Activated T-cell treated with anti-CD3 and anti-CD28 coated beads, Interleukin-2, amount 50 U/mL, for 4 hours (primary cell): Measurements from ENCODE around the gene IL17REL. TPM values are rescaled to one million over a fixed set of nuclear protein-coding genes. Genes with fewer than 3 reads are reported as not detected.

Experiments
- ATAC-seq, 2 donors: fragments of 200-7000 bp; cut with Tn5 transposase; one replicate each; pipeline ENCODE4 v1.10.0; 2021
- DNase-seq: peaks from one replicate; pipeline ENCODE4 v3.0.0-alpha.2; 2020
- H3K27me3 Mint-ChIP-seq: one replicate; pipeline ENCODE4 v1.8.0; 2021; ENCODE audit warnings: low read depth, mixed read lengths
- H3K36me3 Mint-ChIP-seq: one replicate; pipeline ENCODE4 v1.8.0; 2022; ENCODE audit warnings: mixed read lengths; ENCODE audit not compliant: insufficient read depth
- H3K4me1 Mint-ChIP-seq: one replicate; pipeline ENCODE4 v1.8.0; 2021; ENCODE audit warnings: low read depth, mixed read lengths
- H3K4me3 Mint-ChIP-seq: one replicate; pipeline ENCODE4 v1.8.0; 2021; ENCODE audit warnings: mild to moderate bottlenecking, moderate library complexity, mixed read lengths
- H3K9me3 Mint-ChIP-seq: one replicate; pipeline ENCODE4 v1.8.0; 2021; ENCODE audit warnings: mixed read lengths
- total RNA-seq, 3 donors: library from RNA; stranded (reverse); gene quantifications; one replicate each; pipeline ENCODE4 v1.2.1, GENCODE V29; 2021

IL17REL gene
- total RNA-seq, 3 donors from 2014 or later = 0.08 to 0.24 (median 0.13) TPM

- H3K9me3 Mint-ChIP-seq = no peaks in the 10 kb centered on the region
- no peaks in the 10 kb centered on the region for H3K36me3 Mint-ChIP-seq
- peaks cover 1% of the 10 kb centered on the region for H3K27me3 Mint-ChIP-seq
- DNase-seq (no peak), ATAC-seq (peak; percentile 78 to 86)
- peaks cover 10% of the 10 kb centered on the region for H3K4me1 Mint-ChIP-seq
- peak overlapping the region; percentile 58 for H3K4me3 Mint-ChIP-seq
Measured at GRCh38 chr22:50018608-50019285, 6.2 kb upstream of the IL17REL start.

- Mint-ChIP-seq H3K36me3 (no peaks in the 10 kb centered on the region), H3K27me3 (peaks cover 1% of the 10 kb centered on the region), H3K4me1 (peaks cover 12% of the 10 kb centered on the region), H3K4me3 (peak overlapping the region; percentile 58), H3K9me3 (no peaks in the 10 kb centered on the region)
- no peak for ATAC-seq
- DNase-seq = no peak
Measured at GRCh38 chr22:50017701-50018224, 5.2 kb upstream of the IL17REL start.

GRCh38 chr22:50016988-50017700, 4.6 kb upstream of the IL17REL start:
- peak overlapping the region; percentile 58 for H3K4me3 Mint-ChIP-seq
- H3K36me3 Mint-ChIP-seq = no peaks in the 10 kb centered on the region
- ATAC-seq (peak; percentile 61 to 67), DNase-seq (peak; percentile 71)
- peaks cover 12% of the 10 kb centered on the region for H3K4me1 Mint-ChIP-seq
- peaks cover 1% of the 10 kb centered on the region for H3K27me3 Mint-ChIP-seq
- H3K9me3 Mint-ChIP-seq = no peaks in the 10 kb centered on the region

- peak overlapping the region; percentile 58 for H3K4me3 Mint-ChIP-seq
- no peak for DNase-seq
Measured at GRCh38 chr22:50016308-50016987, 3.9 kb upstream of the IL17REL start.

GRCh38 chr22:50015451-50016307, 3.1 kb upstream of the IL17REL start:
- H3K4me1 Mint-ChIP-seq = peaks cover 22% of the 10 kb centered on the region
- no peaks in the 10 kb centered on the region for H3K9me3 Mint-ChIP-seq
- no peak overlapping the region for H3K4me3 Mint-ChIP-seq
- no peak for ATAC-seq
- peaks cover 9% of the 10 kb centered on the region for H3K27me3 Mint-ChIP-seq
- H3K36me3 Mint-ChIP-seq = no peaks in the 10 kb centered on the region
- no peak for DNase-seq

More at GRCh38 chr22:50016308-50016987, 3.9 kb upstream of the IL17REL start:
- H3K9me3 Mint-ChIP-seq = no peaks in the 10 kb centered on the region
- H3K27me3 Mint-ChIP-seq = peaks cover 5% of the 10 kb centered on the region
- no peak for ATAC-seq
- H3K4me1 Mint-ChIP-seq = peaks cover 18% of the 10 kb centered on the region
- H3K36me3 Mint-ChIP-seq = no peaks in the 10 kb centered on the region

GRCh38 chr22:50014655-50015401, 2.3 kb upstream of the IL17REL start:
- H3K4me3 Mint-ChIP-seq = no peak overlapping the region
- peaks cover 9% of the 10 kb centered on the region for H3K27me3 Mint-ChIP-seq
- no peaks in the 10 kb centered on the region for H3K9me3 Mint-ChIP-seq
- ATAC-seq (no peak), DNase-seq (no peak)
- no peaks in the 10 kb centered on the region for H3K36me3 Mint-ChIP-seq
- peaks cover 23% of the 10 kb centered on the region for H3K4me1 Mint-ChIP-seq

GRCh38 chr22:50014053-50014501, 1.5 kb upstream of the IL17REL start:
- H3K9me3 Mint-ChIP-seq = no peaks in the 10 kb centered on the region
- ATAC-seq (no peak), DNase-seq (no peak)
- H3K4me1 Mint-ChIP-seq = peaks cover 24% of the 10 kb centered on the region
- H3K36me3 Mint-ChIP-seq = no peaks in the 10 kb centered on the region
- no peak overlapping the region for H3K4me3 Mint-ChIP-seq
- H3K27me3 Mint-ChIP-seq = peaks cover 9% of the 10 kb centered on the region

GRCh38 chr22:50011447-50012210, 936 bp downstream of the IL17REL start:
- DNase-seq = no peak
- Mint-ChIP-seq H3K36me3 (no peaks in the 10 kb centered on the region), H3K4me3 (peak overlapping the region; percentile 65), H3K9me3 (no peaks in the 10 kb centered on the region), H3K4me1 (peaks cover 24% of the 10 kb centered on the region), H3K27me3 (peaks cover 13% of the 10 kb centered on the region)
- ATAC-seq = no peak

GRCh38 chr22:50010676-50011446, 1.7 kb downstream of the IL17REL start:
- DNase-seq = peak; percentile 76
- Mint-ChIP-seq H3K9me3 (no peaks in the 10 kb centered on the region), H3K27me3 (peaks cover 13% of the 10 kb centered on the region), H3K4me1 (peaks cover 21% of the 10 kb centered on the region), H3K4me3 (peak overlapping the region; percentile 65), H3K36me3 (no peaks in the 10 kb centered on the region)
- peak; percentile 65 to 74 for ATAC-seq

GRCh38 chr22:50009765-50010675, 2.5 kb downstream of the IL17REL start:
- no peaks in the 10 kb centered on the region for H3K36me3 Mint-ChIP-seq
- DNase-seq (no peak), ATAC-seq (no peak)
- H3K4me1 Mint-ChIP-seq = peaks cover 21% of the 10 kb centered on the region
- no peaks in the 10 kb centered on the region for H3K9me3 Mint-ChIP-seq
- peaks cover 13% of the 10 kb centered on the region for H3K27me3 Mint-ChIP-seq
- H3K4me3 Mint-ChIP-seq = no peak overlapping the region

GRCh38 chr22:50009251-50009650, 3.3 kb downstream of the IL17REL start:
- peak overlapping the region; percentile 16 for H3K4me3 Mint-ChIP-seq
- peaks cover 24% of the 10 kb centered on the region for H3K4me1 Mint-ChIP-seq
- DNase-seq = no peak
- no peaks in the 10 kb centered on the region for H3K36me3 Mint-ChIP-seq
- ATAC-seq = no peak
- no peaks in the 10 kb centered on the region for H3K9me3 Mint-ChIP-seq
- H3K27me3 Mint-ChIP-seq = peaks cover 13% of the 10 kb centered on the region
